AG04450 (cell line): Measurements from ENCODE around the gene RASSF1. TPM values are rescaled to one million over a fixed set of nuclear protein-coding genes. Genes with fewer than 3 reads are reported as not detected.

Source experiments
- CTCF ChIA-PET: fragments of 300-600, 350-600 bp; formaldehyde crosslinking; extraction: SDS; loops from one replicate; lab custom pipeline; 2022; ENCODE audit warnings: antibody characterized with exemption, inconsistent platforms; lab: Charles Lee
- POLR2A ChIA-PET: fragments of 350-600 bp; formaldehyde crosslinking; extraction: SDS; loops from one replicate; lab custom pipeline; 2021; ENCODE audit warnings: antibody characterized with exemption, inconsistent platforms; lab: Yijun Ruan, JAX
- DNase-seq: peaks from one replicate; pipeline ENCODE4 v3.0.0-alpha.2; 2011; ENCODE audit warnings: low read depth, low spot score
- H3K27ac ChIP-seq: one replicate; pipeline ENCODE4 v1.5.1; 2012; ENCODE audit warnings: low read depth, low read length, control low read depth
- H3K27me3 ChIP-seq: one replicate; pipeline ENCODE4 v1.6.0; 2012; ENCODE audit warnings: low read length; ENCODE audit not compliant: control insufficient read depth, insufficient read depth
- H3K4me3 ChIP-seq: 2 replicates; pipeline ENCODE4 v1.5.1; 2011; ENCODE audit warnings: mild to moderate bottlenecking, low read depth, low read length, control low read depth
- H3K9me3 ChIP-seq: 2 replicates; pipeline ENCODE4 v1.5.1; 2012; ENCODE audit warnings: low read length; ENCODE audit not compliant: control insufficient read depth, insufficient read depth
- CTCF ChIP-seq: IDR thresholded peaks from 2 replicates; pipeline ENCODE4 v1.5.1; 2011; ENCODE audit warnings: low read depth, low read length, control low read depth, inconsistent platforms
- polyA plus RNA-seq: library from polyadenylated mRNA; depleted of rRNA; stranded (reverse); fragments of >200 nt; gene quantifications from 2 replicates; pipeline ENCODE4 v1.2.3, GENCODE V29; 2011

RASSF1 gene
- polyA plus RNA-seq, 1 experiment = 25.1 TPM

- POLR2A ChIA-PET = no interaction called here
- CTCF ChIA-PET = no interaction called here
- Histone ChIP-seq H3K4me3 (no peak overlapping the region), H3K9me3 (peaks cover 3% of the 10 kb centered on the region; the same call in 1 of the 2 replicates), H3K27ac (no peak overlapping the region), H3K27me3 (peaks cover 37% of the 10 kb centered on the region)
- TF ChIP-seq CTCF = no peak
- DNase-seq = no peak
Observed at GRCh38 chr3:50369012-50369670, 28.5 kb upstream of the RASSF1 start.

- TF ChIP-seq CTCF = no peak
- Histone ChIP-seq H3K4me3 (no peak overlapping the region), H3K27me3 (peaks cover 18% of the 10 kb centered on the region), H3K27ac (no peak overlapping the region), H3K9me3 (peaks cover 3% of the 10 kb centered on the region; the same call in 1 of the 2 replicates)
- ChIA-PET POLR2A (no interaction called here), CTCF (interaction anchor here (1.0 to 1.6 kb wide), 2 partner anchors 176 to 184 kb away, joined by 4 to 5 read pairs; no protein-coding TSS in a partner anchor)
- no peak for DNase-seq
Observed at GRCh38 chr3:50365842-50366220, 25.2 kb upstream of the RASSF1 start.

GRCh38 chr3:50365080-50365841, 24.6 kb upstream of the RASSF1 start:
- POLR2A ChIA-PET = interaction anchor here (1.1 kb wide), 1 partner anchor 28 kb away, joined by 4 read pairs; no protein-coding TSS in a partner anchor

GRCh38 chr3:50364573-50365079, 24.0 kb upstream of the RASSF1 start:
- peaks cover 15% of the 10 kb centered on the region for H3K27me3 ChIP-seq
- TF ChIP-seq CTCF = no peak
- H3K9me3 ChIP-seq = peaks cover 3% of the 10 kb centered on the region; the same call in 1 of the 2 replicates
- H3K4me3 ChIP-seq = peak overlapping the region; percentile 60
- DNase-seq = no peak
- POLR2A ChIA-PET = interaction anchor here (1.1 kb wide), 1 partner anchor 28 kb away, joined by 4 read pairs; no protein-coding TSS in a partner anchor
- CTCF ChIA-PET = interaction anchor here (0.7 to 1.6 kb wide), 2 partner anchors 178 to 183 kb away, joined by 5 to 7 read pairs; no protein-coding TSS in a partner anchor
- no peak overlapping the region for H3K27ac ChIP-seq

More at GRCh38 chr3:50365080-50365841, 24.6 kb upstream of the RASSF1 start:
- DNase-seq = peak; percentile 20
- Histone ChIP-seq H3K27ac (no peak overlapping the region), H3K4me3 (peak overlapping the region; percentile 60), H3K27me3 (peaks cover 18% of the 10 kb centered on the region), H3K9me3 (peaks cover 3% of the 10 kb centered on the region; the same call in 1 of the 2 replicates)
- CTCF ChIA-PET = interaction anchor here (0.7 to 1.6 kb wide), 3 partner anchors 177 to 185 kb away, joined by 4 to 7 read pairs (median 5); no protein-coding TSS in a partner anchor
- TF ChIP-seq CTCF = no peak
